ENCODE measurements around the gene UBXN11.

GRCh38 chr1:26287033-26287711, 19.3 kb downstream of the UBXN11 start:
- TF ChIP-seq CTCF (IDR thresholded peaks at IDR 0.05) (no peak), ELF1 (IDR thresholded peaks at IDR 0.05) (no peak), EZH2phosphoT487 (IDR thresholded peaks at IDR 0.05; ENCODE audit: borderline replicate concordance, low read depth) (no peak), FOXM1 (IDR thresholded peaks at IDR 0.05; ENCODE audit: low read depth) (no peak), POLR2AphosphoS5 (IDR thresholded peaks at IDR 0.05; ENCODE audit: low read depth, low read length) (no peak), GABPA (IDR thresholded peaks at IDR 0.05; ENCODE audit: low read depth) (no peak), TAF1 (IDR thresholded peaks at IDR 0.05; ENCODE audit: borderline replicate concordance, low read depth, low read length) (no peak), SMC3 (IDR thresholded peaks at IDR 0.05; ENCODE audit: low read depth, low read length) (no peak), GATA2 (CRISPR knock-in tag; IDR thresholded peaks at IDR 0.05) (no peak), MEF2A (IDR thresholded peaks at IDR 0.05; ENCODE audit: borderline replicate concordance, low read depth) (no peak), SIN3A (IDR thresholded peaks at IDR 0.05; ENCODE audit: borderline replicate concordance, low read depth, low read length) (no peak), RXRA (IDR thresholded peaks at IDR 0.05; ENCODE audit: borderline replicate concordance, low read depth) (no peak)
- TF ChIP-seq, protein P1, sequence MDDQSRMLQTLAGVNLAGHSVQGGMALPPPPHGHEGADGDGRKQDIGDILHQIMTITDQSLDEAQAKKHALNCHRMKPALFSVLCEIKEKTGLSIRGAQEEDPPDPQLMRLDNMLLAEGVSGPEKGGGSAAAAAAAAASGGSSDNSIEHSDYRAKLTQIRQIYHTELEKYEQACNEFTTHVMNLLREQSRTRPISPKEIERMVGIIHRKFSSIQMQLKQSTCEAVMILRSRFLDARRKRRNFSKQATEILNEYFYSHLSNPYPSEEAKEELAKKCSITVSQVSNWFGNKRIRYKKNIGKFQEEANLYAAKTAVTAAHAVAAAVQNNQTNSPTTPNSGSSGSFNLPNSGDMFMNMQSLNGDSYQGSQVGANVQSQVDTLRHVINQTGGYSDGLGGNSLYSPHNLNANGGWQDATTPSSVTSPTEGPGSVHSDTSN (IDR thresholded peaks at IDR 0.05) = no peak
